Stomach (tissue), 9 donors: ENCODE data around the gene CYGB. TPM values are rescaled to one million over a fixed set of nuclear protein-coding genes. Genes with fewer than 3 reads are reported as not detected.

Experiments used
- DNase-seq, 2 donors: peaks; one replicate each; pipeline versions ENCODE4 v3.0.0 to v3.0.0-alpha.2; 2013 to 2019
- H3K27ac ChIP-seq, 5 donors: fragments of 200-600 bp in 4 of 5; sonication (generic) in 4 of 5; one replicate each; pipeline ENCODE4 v1.5.1; 2013 to 2019; ENCODE audit warnings: mild to moderate bottlenecking in 1 of 5, moderate library complexity in 1 of 5
- H3K27me3 ChIP-seq, 3 donors: fragments of 200-600 bp; sonication (generic); one replicate each; pipeline ENCODE4 v1.5.1; 2017 to 2019; ENCODE audit warnings: mixed run types in 1 of 3
- H3K36me3 ChIP-seq, 4 donors: fragments of 200-600 bp; sonication (generic); 1 replicate in 3 of 4; 2 replicates in 1 of 4; pipeline ENCODE4 v1.5.1; 2016 to 2019
- H3K4me1 ChIP-seq, 4 donors: fragments of 200-600 bp; sonication (generic); one replicate each; pipeline ENCODE4 v1.5.1; 2016 to 2019
- H3K4me3 ChIP-seq, 4 donors: fragments of 200-600 bp; sonication (generic) in 3 of 4; one replicate each; pipeline ENCODE4 v1.5.1; 2016 to 2019; ENCODE audit warnings: mild to moderate bottlenecking in 1 of 4
- H3K9me3 ChIP-seq, 4 donors: fragments of 200-600 bp; sonication (generic); one replicate each; pipeline ENCODE4 v1.5.1; 2016 to 2019
- EP300 ChIP-seq: sonication (generic); formaldehyde crosslinking; IDR thresholded peaks from one replicate; pipeline ENCODE4 v1.6.1; 2017; ENCODE audit warnings: antibody characterized with exemption
- POLR2A ChIP-seq, 4 donors: fragments of 450-650 bp; IDR thresholded peaks; one replicate each; pipeline ENCODE4 v1.6.1; 2016; ENCODE audit warnings: antibody characterized with exemption in 4 of 4, control low read depth in 2 of 4, mild to moderate bottlenecking in 1 of 4, moderate library complexity in 1 of 4
- POLR2AphosphoS5 ChIP-seq, 3 donors: sonication (generic); formaldehyde crosslinking; IDR thresholded peaks; one replicate each; pipeline ENCODE4 v1.6.1; 2016; ENCODE audit warnings: antibody characterized with exemption in 3 of 3
- WGBS, 5 donors: extraction: QIAGEN DNeasy Blood & Tissue Kit in 3 of 5; methylation state at CpG; one replicate each; pipeline versions ENCODE4 v1.1.5 to v1.1.7; 2013 to 2018; 5-methylcytosine and 5-hydroxymethylcytosine counted together
- intact Hi-C: fragments of 100-400 bp; cut with DNase I; formaldehyde crosslinking; loops from one replicate; pipeline ENCODE4 v1.15.1; 2023; ENCODE audit warnings: low total_unique reads
- polyA plus RNA-seq, 3 donors: library from polyadenylated mRNA; stranded (reverse); fragments of 200-250 nt; gene quantifications; one replicate each; pipeline ENCODE4 v1.2.3, GENCODE V29; 2013
- total RNA-seq, 5 donors: library from RNA; depleted of rRNA; stranded (reverse); fragments of >200 nt; gene quantifications; one replicate each; pipeline versions ENCODE4 v1.1.0 to v1.2.3, GENCODE V29; 2014 to 2016
- TF ChIP-seq, protein P1 (sequence below), 7 experiments: fragments of 450-650 bp in 4 of 7; fragments of 200-600 bp in 3 of 7; sonication (generic) in 3 of 7; IDR thresholded peaks; one replicate each; pipeline ENCODE4 v1.5.1; 2016 to 2019; ENCODE audit warnings: antibody characterized with exemption in 7 of 7, control low read depth in 2 of 7, mild to moderate bottlenecking in 1 of 7
- donor health status: healthy with polysubstance abuse.
- donor health status: Bipolar disorder and iron deficiency.
- donor health status: healthy.

The CYGB gene
- total and polyA plus RNA-seq, 8 donors, result 6.8 to 101 (median 35.9) TPM; not detected in 1

DNA sequence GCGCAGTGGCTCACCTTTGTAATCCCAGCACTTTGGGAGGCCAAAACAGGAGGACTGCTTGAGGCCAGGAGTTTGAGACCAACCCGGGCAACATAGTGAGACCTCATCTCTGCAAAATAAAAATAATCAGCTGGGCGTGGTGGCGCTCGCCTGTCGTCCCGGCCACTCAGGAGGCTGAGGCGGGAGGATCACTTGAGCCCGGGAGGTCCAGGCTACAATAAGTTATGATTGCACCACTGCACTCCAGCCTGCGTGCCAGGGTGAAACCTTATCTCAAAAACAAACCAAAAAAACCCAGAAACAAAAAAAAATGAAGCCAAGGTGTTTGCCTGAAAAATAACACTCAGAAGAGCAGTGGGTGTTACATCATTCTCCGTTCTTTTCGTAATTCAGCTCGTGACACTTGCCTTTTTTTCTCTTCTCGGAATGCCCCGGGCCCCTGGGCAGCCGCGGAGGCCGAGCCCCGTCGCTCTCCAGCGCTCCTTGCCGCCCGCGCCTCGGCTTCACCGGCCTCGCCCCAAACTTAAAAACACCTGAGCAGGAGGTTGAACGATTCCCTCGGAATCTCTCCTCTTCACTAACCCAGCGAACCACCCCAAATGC, 19.4 kb upstream of the CYGB start:
- Histone ChIP-seq H3K36me3 (peaks cover 0 to 8% (median 5%) of the 10 kb centered on the region in 4 donors), H3K27me3 (no peaks in the 10 kb centered on the region), H3K4me1 (peaks cover 32 to 57% (median 44%) of the 10 kb centered on the region in 4 donors), H3K9me3 (no peaks in the 10 kb centered on the region), H3K27ac (peak overlapping the region; percentile 87 to 91 (median 91)), H3K4me3 (peak overlapping the region; percentile 70 to 86 (median 80))
- TF ChIP-seq POLR2AphosphoS5 (IDR thresholded peaks at IDR 0.05), result no peak
- no peak for TF ChIP-seq EP300
- TF ChIP-seq, protein P1, sequence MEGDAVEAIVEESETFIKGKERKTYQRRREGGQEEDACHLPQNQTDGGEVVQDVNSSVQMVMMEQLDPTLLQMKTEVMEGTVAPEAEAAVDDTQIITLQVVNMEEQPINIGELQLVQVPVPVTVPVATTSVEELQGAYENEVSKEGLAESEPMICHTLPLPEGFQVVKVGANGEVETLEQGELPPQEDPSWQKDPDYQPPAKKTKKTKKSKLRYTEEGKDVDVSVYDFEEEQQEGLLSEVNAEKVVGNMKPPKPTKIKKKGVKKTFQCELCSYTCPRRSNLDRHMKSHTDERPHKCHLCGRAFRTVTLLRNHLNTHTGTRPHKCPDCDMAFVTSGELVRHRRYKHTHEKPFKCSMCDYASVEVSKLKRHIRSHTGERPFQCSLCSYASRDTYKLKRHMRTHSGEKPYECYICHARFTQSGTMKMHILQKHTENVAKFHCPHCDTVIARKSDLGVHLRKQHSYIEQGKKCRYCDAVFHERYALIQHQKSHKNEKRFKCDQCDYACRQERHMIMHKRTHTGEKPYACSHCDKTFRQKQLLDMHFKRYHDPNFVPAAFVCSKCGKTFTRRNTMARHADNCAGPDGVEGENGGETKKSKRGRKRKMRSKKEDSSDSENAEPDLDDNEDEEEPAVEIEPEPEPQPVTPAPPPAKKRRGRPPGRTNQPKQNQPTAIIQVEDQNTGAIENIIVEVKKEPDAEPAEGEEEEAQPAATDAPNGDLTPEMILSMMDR (IDR thresholded peaks at IDR 0.05), result no peak
- no peak for TF ChIP-seq POLR2A (IDR thresholded peaks at IDR 0.05)
- WGBS, 5 donors, result 18 to 29% (median 25%) methylated on average over 30 of the region's 30 CpGs
- DNase-seq, result peak; percentile 36 to 61
- intact Hi-C loops, result no loop called here

DNA sequence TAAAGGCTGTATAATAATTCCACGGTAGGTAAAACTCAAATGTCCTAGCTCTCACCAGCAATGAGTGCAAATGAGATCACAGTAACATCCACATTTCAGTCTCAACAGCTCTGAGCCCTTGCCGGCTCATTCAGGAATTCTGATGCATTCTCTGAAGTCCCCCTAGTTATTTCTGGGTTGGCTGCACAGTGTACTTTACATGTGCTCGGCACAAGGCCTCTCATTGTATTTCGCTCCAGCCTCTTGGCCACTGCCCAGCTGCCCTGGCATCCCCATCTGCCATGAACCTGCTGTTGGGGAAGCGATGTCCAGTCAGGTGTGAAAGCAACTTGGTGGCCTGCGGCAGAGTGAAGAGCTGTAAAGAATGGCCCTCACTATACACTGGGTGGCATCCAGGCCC, 16.6 kb upstream of the CYGB start:
- intact Hi-C loops, result no loop called here
- Histone ChIP-seq H3K4me3 (no peak overlapping the region), H3K27me3 (no peaks in the 10 kb centered on the region), H3K27ac (no peak overlapping the region), H3K9me3 (no peaks in the 10 kb centered on the region), H3K36me3 (no peaks in the 10 kb centered on the region), H3K4me1 (peaks cover 13 to 48% (median 35%) of the 10 kb centered on the region in 4 donors)
- WGBS, 5 donors, result 40 to 66% (median 53%) methylated on average over 6 of the region's 6 CpGs
- peak in 1 of 2 donors; percentile 53 for DNase-seq
- TF ChIP-seq EP300, result no peak
- TF ChIP-seq, protein P1 (IDR thresholded peaks at IDR 0.05), result no peak
- no peak for TF ChIP-seq POLR2A (IDR thresholded peaks at IDR 0.05)
- TF ChIP-seq POLR2AphosphoS5 (IDR thresholded peaks at IDR 0.05), result no peak

DNA sequence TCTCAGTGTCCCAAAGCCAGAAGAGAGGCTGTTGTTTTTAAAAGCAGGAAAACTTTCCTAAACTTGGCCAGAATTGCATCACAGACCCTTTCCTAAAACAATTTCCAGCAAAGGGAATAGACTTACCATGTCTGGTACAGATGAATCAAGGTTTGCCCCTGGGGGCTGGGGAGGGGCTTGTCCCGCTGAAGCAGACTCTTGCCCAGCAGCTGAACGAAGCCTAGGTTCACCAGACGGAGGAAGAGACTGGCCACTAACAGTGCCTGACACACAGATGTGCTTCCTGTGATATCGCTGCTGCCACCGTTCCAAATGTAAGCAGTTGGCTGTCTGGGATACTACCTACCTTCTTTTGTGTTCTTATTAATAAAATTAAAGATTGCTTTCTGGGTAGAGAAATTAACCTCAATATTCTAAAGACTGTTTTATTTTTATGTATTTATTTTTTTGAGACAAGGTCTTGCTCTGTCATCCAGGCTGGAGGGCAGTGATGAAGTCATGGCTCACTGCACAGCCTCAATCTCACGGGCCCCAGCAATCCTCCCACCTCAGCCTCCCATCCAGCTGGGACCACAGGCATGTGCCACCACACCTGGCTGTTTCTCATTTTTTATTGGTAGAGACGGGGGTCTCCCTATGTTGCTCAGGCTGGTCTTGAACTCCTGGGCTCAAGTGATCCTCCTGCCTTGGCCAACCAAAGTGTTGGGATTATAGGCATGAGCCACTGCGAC, 15.8 kb upstream of the CYGB start:
- Histone ChIP-seq H3K4me3 (no peak overlapping the region), H3K9me3 (no peaks in the 10 kb centered on the region), H3K4me1 (peaks cover 8 to 48% (median 34%) of the 10 kb centered on the region in 4 donors), H3K36me3 (no peaks in the 10 kb centered on the region), H3K27me3 (no peaks in the 10 kb centered on the region), H3K27ac (no peak overlapping the region)
- WGBS, 5 donors, result 87 to 96% (median 90%) methylated on average over 8 of the region's 8 CpGs
- TF ChIP-seq POLR2A (IDR thresholded peaks at IDR 0.05) (no peak), EP300 (no peak), POLR2AphosphoS5 (IDR thresholded peaks at IDR 0.05) (no peak)
- TF ChIP-seq, protein P1 (IDR thresholded peaks at IDR 0.05), result no peak
- intact Hi-C loops, result no loop called here
- DNase-seq, result no peak

DNA sequence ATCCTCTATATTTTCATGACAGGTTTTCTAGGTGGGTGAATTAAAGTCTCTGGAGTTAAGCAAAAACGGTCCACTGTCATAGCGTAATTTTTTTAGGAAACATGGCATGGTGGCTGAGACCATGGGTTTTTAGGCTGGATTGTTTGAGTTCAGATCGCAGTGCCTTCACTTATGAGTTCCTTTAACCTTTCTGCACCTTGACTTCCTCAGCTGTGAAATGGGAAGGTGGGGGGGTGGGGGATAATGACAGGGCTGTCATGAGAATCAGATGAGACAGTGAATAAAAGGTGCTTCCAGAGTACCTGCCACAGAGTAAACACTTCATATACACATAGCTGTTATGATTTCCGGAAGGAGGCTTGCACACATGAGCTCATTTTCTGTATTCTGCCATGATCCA, 14.2 kb upstream of the CYGB start:
- intact Hi-C loops, result no loop called here
- 75 to 92% (median 88%) methylated on average over 4 of the region's 4 CpGs for WGBS, 5 donors
- H3K36me3 ChIP-seq, result no peaks in the 10 kb centered on the region
- TF ChIP-seq, protein P1 (IDR thresholded peaks at IDR 0.05), result no peak
- TF ChIP-seq POLR2A (IDR thresholded peaks at IDR 0.05) (no peak), EP300 (no peak), POLR2AphosphoS5 (IDR thresholded peaks at IDR 0.05) (no peak)
- no peaks in the 10 kb centered on the region for H3K27me3 ChIP-seq
- H3K4me1 ChIP-seq, result peaks cover 24 to 57% (median 41%) of the 10 kb centered on the region in 4 donors
- no peak overlapping the region for H3K27ac ChIP-seq
- no peak overlapping the region for H3K4me3 ChIP-seq
- no peaks in the 10 kb centered on the region for H3K9me3 ChIP-seq
- no peak for DNase-seq
